Bronchial epithelial cell (primary cell): ENCODE measurements around the gene HOXA10. TPM values are rescaled to one million over a fixed set of nuclear protein-coding genes. Genes with fewer than 3 reads are reported as not detected.

Source experiments
- DNase-seq: peaks from one replicate; pipeline ENCODE4 v3.0.0-alpha.2; 2010; ENCODE audit warnings: low read depth
- FAIRE-seq: peaks from 2 replicates; lab custom pipeline; 2011; peaks lifted over from hg19 to GRCh38; lab: Jason Lieb, UNC
- H3K27me3 ChIP-seq: 2 replicates; pipeline ENCODE4 v1.5.1; 2011; ENCODE audit warnings: low read length; ENCODE audit not compliant: control insufficient read depth, insufficient read depth
- H3K36me3 ChIP-seq: 2 replicates; pipeline ENCODE4 v1.5.1; 2011; ENCODE audit warnings: low read length; ENCODE audit not compliant: control insufficient read depth, insufficient read depth
- H3K4me3 ChIP-seq: 2 replicates; pipeline ENCODE4 v1.5.1; 2011; ENCODE audit warnings: mild to moderate bottlenecking, low read depth, low read length, control low read depth
- total RNA-seq: library from RNA; depleted of rRNA; stranded (reverse); fragments of >200 nt; gene quantifications from 2 replicates; pipeline ENCODE4 v1.2.1, GENCODE V29; 2014
- TF ChIP-seq, protein P1 (sequence below): IDR thresholded peaks from 2 replicates; pipeline ENCODE4 v1.5.1; 2011; ENCODE audit warnings: mild to moderate bottlenecking, moderate library complexity, low read length, control low read depth, inconsistent platforms; ENCODE audit not compliant: insufficient read depth, severe bottlenecking

The HOXA10 gene
- total RNA-seq, 1 donor from 2014 or later: not detected

DNA sequence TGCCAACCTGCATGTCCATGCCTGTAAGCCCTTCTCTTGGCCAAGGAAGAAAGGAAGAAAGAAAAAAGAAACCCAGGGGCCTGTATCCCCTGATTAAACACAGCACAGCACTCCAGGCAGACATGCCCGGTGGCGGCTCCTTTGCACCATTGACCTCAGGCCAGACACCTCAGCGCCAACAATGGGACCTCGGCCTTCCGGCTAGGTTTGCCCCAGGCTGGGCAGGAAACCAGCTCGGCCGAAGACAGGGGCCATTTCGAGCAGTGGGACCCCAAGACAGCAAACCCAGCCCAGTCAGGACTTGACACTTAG, 2.8 kb downstream of the HOXA10 start:
- no peak for FAIRE-seq
- no peaks in the 10 kb centered on the region for H3K36me3 ChIP-seq
- DNase-seq: no peak
- peaks cover 82% of the 10 kb centered on the region for H3K27me3 ChIP-seq
- no peak overlapping the region for H3K4me3 ChIP-seq
- TF ChIP-seq, protein P1, sequence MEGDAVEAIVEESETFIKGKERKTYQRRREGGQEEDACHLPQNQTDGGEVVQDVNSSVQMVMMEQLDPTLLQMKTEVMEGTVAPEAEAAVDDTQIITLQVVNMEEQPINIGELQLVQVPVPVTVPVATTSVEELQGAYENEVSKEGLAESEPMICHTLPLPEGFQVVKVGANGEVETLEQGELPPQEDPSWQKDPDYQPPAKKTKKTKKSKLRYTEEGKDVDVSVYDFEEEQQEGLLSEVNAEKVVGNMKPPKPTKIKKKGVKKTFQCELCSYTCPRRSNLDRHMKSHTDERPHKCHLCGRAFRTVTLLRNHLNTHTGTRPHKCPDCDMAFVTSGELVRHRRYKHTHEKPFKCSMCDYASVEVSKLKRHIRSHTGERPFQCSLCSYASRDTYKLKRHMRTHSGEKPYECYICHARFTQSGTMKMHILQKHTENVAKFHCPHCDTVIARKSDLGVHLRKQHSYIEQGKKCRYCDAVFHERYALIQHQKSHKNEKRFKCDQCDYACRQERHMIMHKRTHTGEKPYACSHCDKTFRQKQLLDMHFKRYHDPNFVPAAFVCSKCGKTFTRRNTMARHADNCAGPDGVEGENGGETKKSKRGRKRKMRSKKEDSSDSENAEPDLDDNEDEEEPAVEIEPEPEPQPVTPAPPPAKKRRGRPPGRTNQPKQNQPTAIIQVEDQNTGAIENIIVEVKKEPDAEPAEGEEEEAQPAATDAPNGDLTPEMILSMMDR: no peak

DNA sequence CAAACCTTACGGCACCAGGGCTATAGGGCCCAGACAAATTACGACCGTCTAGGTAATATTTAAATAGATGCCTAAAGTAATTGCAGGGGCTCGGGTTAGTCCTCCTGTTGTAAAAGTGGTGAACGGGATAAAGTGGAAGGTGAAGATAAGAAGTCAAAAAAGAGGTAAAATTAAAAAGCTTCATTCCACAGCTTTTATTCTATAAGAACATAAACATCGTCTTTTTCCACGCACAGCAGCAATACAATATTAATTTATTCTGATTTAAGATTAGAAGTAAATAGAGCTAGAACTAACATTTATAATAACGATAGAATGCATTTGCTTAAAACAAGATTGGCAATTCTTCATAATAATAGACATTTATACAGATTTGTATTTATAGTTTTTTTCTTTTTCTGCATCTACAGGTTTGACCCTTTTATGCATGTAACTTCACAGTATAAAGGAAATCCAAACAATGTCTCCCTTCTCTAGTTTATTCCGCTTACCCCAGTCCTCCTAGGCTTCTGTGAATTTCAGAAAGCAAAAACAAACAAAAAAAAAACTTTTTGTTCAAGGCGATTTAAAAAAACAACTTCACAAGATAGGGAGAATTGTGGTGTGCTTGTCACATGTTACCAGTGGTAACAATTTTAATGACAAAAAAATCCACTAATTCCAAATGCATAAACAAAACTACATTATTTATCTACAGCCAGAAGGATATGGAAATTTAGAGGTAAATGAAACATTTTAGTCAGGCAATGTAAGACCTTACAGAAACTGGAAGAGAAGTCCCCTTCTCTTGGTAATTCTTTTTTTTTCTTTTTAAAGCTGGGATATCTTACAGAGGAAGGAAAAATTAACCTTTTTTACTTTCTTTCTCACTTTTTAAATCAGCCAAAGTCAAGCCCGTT, 3.4 kb downstream of the HOXA10 start:
- Histone ChIP-seq H3K27me3 (peaks cover 83% of the 10 kb centered on the region), H3K36me3 (no peaks in the 10 kb centered on the region), H3K4me3 (no peak overlapping the region)
- TF ChIP-seq, protein P1: no peak
- DNase-seq (no peak), FAIRE-seq (no peak)

DNA sequence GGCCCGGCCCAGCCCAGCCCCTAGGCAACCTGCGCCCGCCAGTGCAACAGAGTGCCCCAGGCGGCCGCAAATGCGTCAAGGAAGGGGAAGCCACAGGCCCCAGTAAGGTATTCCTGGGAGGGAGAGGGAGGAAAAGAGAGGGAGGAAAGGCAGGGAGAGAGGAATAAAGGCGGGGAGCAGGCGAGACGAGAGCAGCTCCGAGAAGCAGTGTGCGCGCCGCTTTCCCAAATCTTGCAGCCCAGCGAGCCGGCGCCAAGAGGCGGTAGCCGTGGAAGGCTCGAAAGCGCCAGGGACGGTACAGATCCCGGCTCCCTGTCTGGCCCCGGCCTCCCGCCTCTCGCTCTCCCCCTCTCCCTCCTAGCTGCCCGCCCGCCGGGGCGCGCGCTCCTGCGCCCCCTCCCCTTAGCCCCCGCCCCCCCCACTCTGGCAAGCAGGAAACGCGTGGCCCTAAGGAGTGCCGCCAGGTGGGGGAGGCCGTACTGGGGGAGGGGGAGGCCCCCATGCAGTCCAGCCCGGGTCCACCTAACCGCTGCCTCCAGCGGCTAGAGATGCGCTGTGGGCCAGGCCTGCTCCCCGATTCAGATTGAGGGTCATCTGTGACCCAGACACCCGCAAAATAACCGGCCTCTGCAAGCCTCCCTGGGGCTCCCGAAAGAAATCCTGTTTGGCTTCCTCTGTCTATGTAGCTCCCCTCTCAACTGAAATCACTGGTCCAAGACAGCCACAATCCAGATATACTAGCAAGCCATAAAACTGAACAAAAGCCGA, 4.3 kb downstream of the HOXA10 start:
- TF ChIP-seq, protein P1: no peak
- no peaks in the 10 kb centered on the region for H3K36me3 ChIP-seq
- H3K27me3 ChIP-seq: peaks cover 83% of the 10 kb centered on the region
- no peak for FAIRE-seq
- DNase-seq: no peak
- no peak overlapping the region for H3K4me3 ChIP-seq

DNA sequence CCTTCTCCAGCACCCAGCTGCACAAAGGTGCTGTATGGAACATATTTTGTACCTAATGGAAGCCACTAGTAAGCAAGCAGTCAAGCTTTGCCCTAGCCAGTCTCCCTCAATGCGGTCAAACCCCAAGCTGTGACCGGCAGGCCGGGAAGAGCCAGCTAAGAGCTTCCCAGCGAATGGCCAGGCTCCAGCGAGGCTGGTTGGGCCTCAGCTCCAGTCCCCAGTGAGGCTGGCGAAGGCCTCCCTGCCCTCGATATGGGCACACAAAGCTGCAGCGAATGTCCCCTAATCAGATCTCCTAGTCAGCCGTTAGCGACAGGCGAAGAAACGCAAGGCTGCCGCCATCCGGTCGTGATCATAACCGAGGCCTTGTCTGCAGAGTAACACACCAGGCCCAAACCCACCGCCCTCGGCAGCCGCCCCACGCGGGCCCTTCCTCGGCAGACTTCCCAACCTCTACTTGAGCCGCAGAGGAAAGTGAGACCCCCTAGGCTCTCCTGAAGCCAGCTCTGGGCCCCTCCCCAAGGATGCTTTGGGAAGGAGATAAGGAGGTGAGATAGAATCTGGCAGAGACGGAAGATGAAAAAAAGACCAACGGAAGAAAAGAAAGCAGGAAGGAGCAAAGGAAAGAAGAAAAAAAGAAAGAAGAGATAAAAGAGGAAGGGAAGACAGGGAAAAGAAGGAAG, 5.7 kb downstream of the HOXA10 start:
- H3K27me3 ChIP-seq: peaks cover 87% of the 10 kb centered on the region
- TF ChIP-seq, protein P1: no peak
- DNase-seq (no peak), FAIRE-seq (no peak)
- H3K36me3 ChIP-seq: no peaks in the 10 kb centered on the region
- no peak overlapping the region for H3K4me3 ChIP-seq

DNA sequence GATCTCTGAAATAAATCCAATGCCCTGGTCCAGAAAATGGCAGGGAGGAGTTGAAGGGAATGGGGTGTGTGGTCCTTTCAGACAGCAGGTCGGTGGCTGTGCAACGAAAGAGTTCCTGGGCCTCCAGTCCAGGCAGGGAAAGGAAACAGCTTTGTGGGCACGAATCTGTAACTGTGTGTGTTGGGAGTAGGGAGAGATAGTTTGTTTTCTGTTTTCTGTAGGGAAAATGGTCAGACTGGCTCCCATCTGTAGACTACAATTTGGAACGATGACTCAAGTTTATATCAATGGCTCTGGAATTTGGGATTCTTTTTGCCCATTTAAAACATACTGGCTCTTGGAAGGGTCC, 6.2 kb downstream of the HOXA10 start:
- H3K4me3 ChIP-seq: no peak overlapping the region
- FAIRE-seq (no peak), DNase-seq (no peak)
- H3K27me3 ChIP-seq: peaks cover 86% of the 10 kb centered on the region
- no peaks in the 10 kb centered on the region for H3K36me3 ChIP-seq
- TF ChIP-seq, protein P1: no peak
